Activated CD4-positive, alpha-beta T cell treated with anti-CD3 and anti-CD28 coated beads, Interleukin-10, Interleukin-2, amounts not matched to agents 100 ng/mL and 50 ng/mL, durations not matched to agents 16 hours and 8 hours (primary cell): ENCODE measurements around the gene GATA5.
"Not testable (repeated sequence)": the region's sequence is repeated elsewhere in the genome, so short reads cannot be mapped to it uniquely, and the experiment has no call there.

Source experiments
- DNase-seq: peaks from one replicate; pipeline ENCODE4 v3.0.0-alpha.2; 2020

The GATA5 gene

DNA sequence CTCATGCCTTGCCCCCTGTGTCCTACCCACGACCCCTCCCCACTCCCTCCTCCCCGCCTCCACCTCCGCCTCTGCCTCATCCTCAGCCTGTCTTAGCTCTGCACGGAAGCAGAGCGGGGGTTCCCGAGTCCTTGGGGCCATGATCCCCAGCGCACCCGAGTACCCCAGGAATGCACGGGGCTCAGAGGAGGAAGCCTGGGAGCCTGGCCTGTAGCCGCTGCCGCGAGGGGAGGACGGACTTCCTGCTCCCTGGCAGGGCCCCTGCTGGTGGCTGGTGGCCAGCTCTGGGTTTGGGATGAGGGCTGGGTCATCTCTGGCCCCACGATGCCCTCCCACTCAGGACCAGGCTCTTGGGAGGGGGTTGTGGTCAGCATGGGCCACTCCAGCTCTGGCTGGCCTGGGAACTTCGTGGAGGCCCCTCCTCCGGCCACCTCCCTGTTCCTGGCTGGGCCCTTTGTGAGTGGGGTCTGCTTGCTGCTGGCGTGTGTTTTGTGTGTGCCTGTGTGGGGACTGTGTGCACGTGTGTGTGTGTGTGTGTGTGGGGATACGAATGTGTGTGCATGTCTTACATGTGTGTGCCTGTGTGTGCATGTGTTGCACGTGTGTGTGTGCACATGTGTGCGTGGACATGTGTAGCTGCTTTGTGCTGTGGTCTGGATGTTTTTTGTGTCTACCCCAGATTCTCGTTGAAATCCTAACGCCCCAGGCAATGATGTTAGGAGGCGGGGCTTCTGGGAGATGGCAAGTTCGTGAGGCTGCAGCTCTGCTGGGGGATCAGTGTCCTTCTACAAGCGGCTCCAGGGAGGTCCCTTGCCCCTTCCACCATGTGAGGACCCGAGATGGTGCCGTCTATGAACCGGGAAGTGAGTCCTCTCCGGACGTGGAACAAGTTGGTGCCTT, 47.1 kb downstream of the GATA5 start:
- no peak for DNase-seq

DNA sequence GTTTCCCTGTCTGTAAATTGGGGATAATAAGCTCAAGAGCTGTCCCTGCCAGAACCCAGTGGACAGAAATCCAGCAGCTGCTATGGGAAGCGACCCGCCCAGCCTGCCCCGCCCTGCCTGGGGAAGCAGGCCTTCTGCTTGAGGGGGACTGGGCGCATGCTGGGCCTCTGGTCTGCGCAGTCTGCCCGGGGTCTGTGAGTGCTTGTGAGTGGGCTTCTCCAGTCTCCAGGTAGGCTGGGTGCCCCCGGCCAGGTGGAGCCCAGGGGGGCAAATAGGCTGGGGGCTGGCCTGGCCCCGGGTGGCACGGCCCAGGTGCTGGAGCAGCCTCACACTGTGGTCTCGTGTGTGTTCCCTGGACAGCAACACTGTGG, 47.8 kb downstream of the GATA5 start:
- DNase-seq = no peak

DNA sequence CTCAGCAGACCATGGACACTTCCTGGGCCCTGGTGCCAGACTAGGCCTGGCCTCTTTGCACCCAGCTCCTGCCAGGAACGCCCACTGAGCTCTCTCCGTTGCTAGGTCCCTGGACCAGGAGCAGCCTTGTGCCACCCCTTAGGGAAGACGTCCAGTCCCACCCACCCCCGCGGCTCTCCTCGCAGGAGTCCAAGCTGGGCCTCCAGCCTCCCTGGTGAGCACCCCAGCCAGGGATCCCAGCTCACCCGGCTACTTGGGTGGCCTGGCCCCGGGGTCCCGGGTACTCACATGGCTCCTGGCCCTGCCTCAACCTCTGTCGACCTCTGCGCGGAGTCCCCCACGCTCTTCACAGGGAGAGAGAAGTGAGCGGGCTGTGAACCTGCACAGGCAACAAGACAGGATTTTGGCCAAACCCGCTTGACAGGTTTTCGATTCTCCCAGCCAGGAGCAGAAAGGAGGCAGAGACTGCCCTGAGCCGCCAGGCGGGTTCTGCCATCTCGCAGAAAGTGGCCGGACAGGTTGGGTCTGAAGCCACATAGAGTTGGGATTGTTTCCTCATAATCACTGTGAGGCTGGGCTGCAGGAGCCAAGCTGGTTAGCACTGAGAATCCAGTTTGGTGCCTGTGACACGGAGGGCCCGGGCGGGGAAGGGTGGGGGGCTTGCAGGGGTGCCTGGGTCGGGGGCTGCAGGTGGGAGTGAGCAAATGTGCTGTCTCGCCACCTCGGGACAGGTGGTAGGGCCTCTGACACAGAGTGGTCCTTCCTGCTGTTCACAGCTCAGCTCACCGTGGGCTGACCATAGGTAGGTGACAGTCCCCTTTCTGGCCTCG, 48.4 kb downstream of the GATA5 start, which contains the start of gene RBBP8NL:
RBBP8NL (minus strand) TSS at position 368 of the 830 bp plus-strand sequence. CDS start 7,892 bp downstream, outside the sequence.
- no peak for DNase-seq

DNA sequence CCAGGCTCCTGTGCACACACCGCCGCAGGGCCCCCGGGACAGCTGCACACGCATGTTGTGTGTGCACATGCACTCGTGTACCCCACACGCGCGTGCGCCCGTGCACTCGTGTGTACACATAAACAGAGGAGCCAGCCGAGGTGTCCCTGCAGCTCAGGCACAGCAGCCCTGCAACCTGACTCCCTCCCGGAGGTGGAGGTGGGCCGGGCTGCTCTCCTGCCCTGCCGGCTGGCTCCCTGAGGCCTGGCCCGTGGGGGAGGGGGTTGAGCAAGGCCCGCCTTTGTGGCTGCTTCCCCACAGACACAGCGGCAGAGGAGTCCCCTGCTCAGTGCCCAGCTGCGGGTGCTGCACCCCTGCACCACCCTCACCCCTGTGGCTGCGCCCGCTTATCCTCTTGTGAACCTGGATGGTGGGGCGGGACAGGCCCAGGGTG, 49.1 kb downstream of the GATA5 start:
- no peak for DNase-seq

DNA sequence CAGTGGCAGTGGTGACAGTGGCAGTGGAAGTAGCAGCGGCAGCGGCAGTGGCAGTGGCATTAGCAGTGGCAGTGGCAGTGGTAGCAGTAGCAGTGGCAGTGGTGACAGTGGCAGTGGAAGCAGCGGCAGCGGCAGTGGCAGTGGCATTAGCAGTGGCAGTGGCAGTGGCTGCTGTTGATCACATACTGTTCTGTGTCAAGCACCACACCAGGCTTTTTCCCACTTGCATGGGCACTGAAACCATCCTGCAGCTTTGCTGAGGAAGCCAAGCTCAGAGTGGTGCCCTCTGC, 49.8 kb downstream of the GATA5 start:
- not testable (repeated sequence) for DNase-seq

DNA sequence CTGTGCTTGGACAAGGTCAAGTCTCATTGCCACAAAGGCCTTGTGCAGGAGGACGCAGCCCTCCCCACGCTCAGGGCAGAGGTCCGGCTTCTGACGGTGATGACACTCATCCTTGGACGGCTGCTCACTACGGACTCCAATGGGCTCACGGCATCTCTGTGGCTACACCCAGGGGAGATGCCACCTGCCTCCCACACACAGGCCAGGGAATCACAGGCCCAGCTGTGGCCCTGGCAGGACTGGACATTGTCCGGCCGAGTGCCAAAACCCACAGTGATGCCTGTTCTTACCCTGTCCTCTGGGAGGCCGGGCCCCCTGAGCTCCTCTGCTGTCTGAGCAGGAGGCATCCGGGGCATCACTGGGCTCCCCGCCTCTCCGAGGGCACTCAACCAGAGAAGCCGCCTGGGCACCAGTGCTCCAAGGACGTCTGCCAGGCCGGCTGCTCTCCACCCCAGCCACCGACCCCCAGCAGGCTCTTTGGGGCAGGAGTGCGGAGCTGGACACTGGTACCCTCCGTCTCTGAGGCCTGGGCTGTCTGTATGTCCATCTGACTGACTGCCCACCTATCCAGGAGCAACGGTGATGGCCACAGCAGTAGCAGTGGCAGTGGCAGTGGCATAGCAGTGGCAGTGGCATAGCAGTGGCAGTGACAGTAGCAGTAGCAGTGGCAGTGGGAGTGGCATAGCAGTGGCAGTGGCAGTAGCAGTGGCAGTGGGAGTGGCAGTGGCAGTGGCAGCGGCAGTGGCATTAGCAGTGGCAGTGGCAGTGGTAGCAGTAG, 50.3 kb downstream of the GATA5 start:
- no peak for DNase-seq

DNA sequence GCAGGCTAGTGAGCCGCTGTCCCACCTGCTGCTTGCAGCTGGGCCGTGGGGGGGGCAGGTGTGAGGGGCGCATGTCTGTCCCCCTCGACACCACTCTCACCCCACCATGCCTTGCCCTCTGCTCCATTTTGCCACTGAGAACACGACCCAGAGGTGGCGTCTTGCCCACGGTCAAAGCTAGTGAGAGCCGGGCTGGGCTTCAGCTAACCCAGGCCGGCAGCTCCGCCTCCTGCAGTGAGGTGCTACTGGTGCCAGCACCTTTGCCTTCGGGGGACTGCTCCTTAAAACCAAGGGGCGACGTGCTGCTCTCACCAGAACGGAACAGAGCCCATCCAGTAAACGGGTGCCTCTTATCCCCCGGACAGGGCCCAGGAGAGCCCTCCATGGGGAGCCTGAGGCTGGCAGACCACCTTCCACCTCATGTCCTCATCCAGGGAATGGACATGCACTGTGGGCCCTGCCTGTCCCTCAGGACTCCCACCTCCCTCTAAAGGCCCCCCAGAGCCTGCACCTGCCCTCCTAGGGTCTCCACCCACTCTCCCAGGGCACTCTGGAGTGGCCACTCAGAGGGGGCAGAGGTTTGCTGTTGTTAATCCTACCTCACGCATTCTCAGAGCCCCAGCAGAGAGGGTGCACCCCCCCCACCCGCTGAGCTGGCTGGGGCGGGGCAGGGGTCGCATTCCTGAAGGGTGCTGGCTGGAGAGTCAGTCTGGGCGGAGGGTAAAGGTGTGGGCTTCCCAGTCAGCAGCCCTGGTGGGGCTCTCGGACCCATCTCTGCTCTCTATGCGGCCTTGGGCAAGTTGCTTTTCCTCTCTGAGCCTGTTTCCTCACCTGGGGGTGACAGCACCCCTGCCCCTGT, 51.3 kb downstream of the GATA5 start:
- no peak for DNase-seq

DNA sequence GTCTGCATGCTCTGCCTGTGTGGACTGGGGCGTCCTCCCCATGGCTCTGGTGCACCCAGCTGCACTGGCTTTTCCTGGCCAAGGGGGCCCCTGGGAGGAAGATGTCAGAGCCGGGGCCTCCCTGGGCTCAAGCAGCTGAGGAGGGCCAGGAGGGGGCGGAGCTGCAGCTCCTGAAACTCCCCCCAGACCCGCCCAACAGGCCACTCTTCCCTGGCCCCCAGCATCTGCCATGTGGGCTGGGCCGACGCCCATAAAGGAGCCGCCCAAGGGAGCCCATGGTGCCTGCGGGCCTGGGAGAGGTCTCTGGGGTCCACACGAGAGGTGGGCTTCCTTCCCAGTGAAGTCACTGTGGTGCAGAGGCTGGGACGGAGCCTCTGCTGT, 52.5 kb downstream of the GATA5 start:
- no peak for DNase-seq

DNA sequence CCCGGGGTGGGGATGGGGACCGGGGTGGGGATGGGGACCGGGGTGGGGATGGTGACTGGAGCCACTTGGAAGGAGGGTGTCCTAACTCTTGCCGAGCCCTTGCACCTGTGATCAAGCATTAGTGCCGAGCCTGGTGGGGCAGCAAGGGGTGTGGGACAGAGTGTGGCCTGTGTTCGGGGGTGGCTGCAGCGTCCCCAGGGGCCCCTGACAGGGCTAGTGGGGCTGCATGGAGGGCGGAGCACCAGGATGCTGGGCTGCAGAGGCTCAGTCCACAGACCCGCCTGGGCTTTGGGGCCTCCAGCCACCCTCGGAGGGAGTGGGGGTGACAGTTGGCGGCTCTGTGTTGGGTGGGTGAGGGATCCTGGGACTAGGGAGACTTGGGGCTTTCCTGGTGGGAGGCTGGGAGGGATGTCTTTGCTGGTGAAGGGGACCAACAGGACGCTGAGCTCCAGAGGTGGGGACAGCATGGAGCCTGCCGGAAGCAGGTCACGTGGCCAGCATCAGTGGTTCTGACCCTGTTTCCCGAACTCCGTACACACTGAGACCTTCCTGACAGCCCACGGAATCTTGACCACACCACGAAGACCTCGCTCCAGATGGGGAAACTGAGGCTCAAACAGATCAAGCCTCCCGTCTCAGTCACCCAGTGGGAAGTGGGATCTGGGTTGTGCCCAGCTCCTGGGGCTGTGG, 53.0 kb downstream of the GATA5 start:
- no peak for DNase-seq

DNA sequence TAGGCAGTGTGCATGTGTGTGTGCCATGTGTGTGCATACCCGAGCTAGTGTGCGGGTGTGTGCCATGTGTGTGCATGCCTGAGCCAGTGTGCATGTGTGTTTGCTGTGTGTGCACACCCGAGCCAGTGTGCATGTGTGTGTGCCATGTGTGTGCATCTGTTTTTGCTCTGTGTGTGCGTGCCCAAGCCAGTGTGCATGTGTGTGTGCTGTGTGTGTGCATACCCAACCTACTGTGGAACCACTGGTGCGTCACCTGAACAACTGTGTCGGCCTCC, 54.1 kb downstream of the GATA5 start:
- no peak for DNase-seq

DNA sequence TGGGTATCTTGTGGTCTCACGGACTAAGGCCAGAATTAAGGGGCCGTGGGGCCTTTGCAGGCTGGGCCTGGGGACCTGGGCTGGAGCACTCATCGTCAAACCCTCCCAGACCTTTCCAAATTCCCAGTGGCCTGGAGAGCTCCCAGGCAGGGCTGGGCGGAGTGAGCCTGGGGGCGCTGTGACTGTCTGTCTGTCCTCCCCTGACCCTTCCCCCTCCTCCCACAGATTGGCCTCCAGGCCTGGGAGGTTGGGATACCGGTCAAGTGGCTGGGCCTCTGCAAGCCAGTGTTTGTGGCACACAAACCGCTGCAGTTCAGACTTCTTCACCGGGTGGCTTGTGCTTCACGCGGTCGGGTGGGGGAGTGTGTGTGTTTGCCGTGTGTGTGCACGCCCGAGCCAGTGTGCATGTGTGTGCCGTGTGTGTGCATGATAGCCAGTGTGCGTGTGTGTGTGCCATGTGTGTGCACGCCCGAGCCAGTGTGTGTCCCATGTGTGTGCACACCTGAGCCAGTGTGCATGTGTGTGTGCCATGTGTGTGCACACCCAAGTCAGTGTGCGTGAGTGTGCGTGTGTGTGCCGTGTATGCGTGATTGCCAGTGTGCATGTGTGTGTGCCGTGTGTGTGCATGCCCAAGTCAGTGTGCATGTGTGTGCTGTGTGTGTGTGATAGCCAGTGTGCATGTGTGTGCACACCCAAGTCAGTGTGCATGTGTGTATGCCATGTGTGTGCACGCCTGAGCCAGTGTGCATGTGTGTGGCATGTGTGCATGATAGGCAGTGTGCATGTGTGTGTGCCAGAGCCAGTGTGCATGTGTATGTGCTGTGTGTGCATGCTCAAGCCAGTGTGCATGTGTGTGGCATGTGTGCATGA, 54.7 kb downstream of the GATA5 start:
- DNase-seq = no peak

DNA sequence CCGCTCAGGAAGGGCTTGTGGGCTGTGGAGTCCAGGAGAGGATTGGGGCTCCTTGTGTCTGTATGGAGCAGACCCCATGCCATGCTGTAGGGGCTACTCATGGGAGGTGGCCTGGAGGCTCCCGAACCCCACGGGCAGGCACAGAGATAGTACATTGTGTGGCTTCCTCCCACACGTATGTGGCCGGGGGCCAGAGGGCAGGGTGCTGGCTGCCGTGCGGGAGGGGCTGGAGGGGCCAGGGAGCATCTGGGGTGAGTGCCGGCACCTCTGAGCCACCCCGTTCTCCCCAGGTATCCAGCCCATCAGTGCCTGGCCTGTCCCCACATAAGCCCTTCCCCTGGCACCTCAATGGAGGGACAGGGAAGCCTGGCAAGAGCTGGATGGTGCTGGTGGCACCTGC, 56.0 kb downstream of the GATA5 start:
- DNase-seq = no peak

DNA sequence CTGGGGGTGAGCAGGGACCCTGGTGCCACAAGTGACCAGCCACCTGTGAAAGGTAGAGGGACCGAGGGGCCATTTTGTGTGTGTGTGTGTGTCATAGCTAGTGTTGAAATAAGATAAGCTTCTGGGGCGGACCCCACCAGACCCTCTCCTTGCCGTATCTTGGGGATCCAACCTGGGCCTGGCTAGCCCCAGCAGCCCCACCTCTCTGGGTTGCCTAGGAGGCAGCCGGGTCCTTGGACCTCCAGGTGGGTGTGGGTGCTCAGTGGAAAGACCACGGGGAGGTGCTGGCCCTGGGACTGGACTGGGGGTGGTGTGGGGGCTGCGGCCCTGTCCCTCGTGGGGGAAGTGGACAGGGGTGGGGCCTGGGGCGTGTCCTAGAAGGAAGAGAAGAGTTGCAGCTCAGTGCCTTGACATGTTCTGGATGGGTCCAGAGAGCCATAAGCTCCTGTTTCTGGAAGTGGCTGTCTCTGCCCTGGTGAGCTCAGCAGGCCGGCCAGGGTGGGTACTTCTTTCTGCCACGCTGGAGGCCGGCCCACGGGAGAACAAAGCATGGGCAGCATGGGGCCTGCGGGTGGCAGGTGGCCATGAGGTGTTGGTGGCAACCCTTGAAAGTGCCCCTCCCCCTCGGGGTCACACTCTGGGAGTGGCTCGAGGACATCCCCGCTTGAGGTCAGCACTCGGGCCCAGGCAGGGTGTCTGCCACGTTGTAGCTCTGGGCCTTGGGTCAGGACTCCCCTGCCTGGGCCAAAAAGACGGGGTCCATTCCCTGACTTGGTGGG, 56.9 kb downstream of the GATA5 start:
- DNase-seq = no peak

DNA sequence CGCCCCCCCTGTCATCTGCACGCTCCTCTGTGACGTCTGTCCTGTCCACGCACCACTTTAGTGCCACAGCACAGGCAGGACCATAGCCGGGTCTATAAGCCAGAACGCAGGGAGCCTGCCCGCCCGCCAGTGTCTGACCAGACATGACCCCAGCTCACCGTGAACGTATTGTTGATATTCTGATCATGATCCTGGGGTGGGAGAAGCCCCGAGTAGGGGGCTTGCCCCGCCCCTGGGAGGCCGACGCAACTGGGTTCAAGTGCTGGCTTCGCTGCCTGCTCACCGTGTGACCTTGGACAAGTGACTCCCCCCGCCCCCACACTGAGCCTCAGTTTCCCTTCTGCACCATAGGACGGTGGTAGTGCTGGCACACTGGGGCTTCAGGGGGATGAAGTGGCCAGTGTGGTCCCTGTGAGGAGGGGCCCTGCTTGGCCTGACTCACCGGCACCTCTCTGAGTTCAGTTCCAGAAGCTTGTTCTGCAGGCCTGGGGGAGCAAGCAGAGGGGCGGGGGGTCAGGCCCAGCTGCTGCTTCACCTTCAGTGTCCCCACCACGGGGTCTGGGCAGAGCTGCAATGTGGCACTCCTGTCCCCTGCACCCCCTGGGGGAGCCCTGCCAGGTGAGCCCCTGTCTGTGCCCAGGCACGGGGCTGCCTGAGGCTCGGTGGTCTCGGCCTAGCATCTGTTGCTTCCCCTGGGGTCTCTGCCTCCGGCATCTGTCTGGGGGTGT, 57.6 kb downstream of the GATA5 start:
- no peak for DNase-seq

DNA sequence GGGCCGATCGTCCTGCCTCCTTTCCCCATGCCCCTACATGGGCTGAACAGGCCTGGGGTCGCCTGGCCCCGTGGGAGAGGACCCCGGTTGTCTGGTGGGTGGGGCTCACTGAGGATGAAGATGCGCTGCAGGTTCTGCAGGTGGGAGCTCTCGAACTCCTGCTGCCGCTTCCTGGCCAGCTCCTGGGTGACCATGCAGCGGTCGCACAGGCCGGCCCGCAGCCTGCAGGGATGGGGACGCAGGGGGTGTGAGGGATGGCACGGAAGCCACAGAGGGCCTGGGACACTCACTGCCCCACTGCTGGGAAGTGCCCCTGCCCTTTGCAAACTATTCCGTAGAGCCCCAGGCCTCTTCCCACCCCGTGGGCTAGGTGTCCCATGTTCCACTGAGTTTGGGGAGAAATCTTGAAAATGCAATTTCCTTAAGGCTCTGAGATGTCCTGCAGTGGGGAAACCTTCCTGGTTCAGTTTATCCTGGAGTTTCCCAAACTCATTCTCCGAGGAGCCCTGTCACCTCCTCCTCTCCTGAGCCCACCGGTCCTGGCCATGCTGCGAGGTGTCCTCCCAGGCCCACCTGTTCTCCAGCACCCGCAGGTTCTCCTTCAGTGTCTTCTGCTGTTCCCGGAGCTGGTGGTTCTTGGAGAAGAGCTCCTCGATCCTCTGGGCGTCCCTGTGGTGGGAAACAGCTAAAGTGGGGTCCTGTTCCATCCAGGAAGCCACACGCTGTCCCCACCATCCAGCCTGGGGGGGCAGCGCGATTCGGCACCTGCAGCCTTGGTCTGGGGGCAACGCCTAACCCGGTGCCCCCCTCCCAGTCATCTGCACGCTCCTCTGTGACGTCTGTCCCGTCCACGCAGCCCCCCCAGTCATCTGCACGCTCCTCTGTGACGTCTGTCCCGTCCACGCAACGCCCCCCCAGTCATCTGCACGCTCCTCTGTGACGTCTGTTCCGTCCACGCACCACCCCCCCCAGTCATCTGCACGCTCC, 58.9 kb downstream of the GATA5 start:
- DNase-seq = no peak

DNA sequence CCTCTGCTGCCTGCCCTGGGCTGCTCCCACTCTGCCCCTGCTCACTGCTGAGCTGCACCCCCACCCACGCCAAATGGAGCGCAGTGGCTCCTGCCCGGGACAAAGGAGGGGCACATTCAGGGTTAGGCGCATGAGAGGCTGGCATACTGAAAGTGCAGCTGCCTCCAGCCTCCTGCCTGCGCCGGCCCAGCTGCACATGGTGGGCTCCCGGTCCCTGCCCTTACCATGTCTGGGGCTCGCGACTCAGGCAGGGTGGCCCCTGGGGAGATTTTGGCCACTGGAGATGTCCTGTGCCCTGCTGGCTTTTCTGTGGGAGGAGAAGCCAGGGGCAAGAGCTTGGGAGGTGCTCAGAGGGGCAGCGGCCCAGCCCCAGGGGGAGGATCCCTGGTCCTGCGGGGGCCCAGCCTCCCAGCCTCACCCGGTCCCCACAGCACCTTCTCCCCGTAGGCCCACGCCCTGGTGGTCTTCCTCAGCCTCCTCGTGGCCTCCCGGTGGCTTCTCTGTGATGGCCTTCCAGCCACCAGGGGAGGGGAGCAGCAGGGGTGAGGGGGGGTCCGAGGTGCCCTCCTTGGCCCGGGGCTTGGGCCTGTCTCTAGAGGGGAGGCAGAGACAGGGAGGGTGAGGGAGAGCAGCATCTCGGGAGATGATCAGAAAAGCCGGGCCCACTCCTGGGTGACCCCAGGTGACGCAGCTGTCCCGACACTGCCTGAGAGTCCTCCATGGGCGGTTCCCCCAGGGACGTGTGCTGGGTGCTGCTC, 60.3 kb downstream of the GATA5 start:
- no peak for DNase-seq

DNA sequence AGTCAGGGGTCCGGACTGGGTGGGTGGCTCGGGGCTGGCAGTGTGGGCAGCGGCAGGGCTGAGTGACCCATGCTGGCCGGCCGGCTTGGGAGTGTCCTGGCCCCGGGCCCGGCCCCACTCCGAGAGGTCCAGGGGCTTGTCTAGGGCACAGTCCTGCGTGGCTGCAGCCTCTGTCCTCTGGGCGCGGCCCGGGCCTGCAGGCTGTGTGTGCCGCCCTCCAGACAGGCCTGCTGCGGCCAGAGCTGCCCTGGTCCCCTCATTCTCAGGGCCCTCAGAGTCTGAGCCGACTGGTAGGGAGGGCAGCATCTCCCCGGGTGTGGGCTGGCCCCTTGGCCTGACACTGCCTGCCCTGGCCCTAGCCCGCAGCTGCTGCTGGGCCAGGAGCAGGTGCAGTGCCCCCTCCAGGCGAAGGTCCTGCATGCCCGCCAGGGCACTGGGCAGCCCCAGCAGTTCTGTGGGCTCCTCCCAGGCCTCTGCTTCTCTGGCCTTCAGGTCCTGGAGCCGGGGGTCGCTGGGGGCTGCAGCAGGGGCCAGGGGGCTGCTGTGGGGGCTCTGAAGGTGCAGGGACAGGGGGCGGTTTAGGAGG, 61.8 kb downstream of the GATA5 start:
- no peak for DNase-seq
